Calu3 (cell line): Measurements from ENCODE around the gene MIPEP. TPM values are rescaled to one million over a fixed set of nuclear protein-coding genes. Genes with fewer than 3 reads are reported as not detected.

ENCODE experiments used
- BruUV-seq: library from RNA; stranded (reverse); fragments of 400-500 nt; replicated peaks from 2 replicates; lab custom pipeline; 2021; lab: Mats Ljungman, UMichigan
- CTCF ChIA-PET: fragments of 300-600 bp; sonication (Branson Sonifier 250); formaldehyde crosslinking; loops from one replicate; lab custom pipeline; 2022; ENCODE audit warnings: antibody characterized with exemption; lab: Charles Lee
- DNase-seq: peaks from one replicate; pipeline ENCODE4 v3.0.0; 2022
- H3K27ac Mint-ChIP-seq: one replicate; pipeline ENCODE4 v1.8.0; 2022; ENCODE audit warnings: mixed read lengths; ENCODE audit not compliant: unreplicated experiment
- H3K27me3 Mint-ChIP-seq: one replicate; pipeline ENCODE4 v1.8.0; 2022; ENCODE audit warnings: mixed read lengths; ENCODE audit not compliant: unreplicated experiment
- H3K36me3 Mint-ChIP-seq: one replicate; pipeline ENCODE4 v1.8.0; 2022; ENCODE audit warnings: mild to moderate bottlenecking, moderate library complexity, mixed read lengths; ENCODE audit not compliant: insufficient read depth, unreplicated experiment
- H3K4me1 Mint-ChIP-seq: one replicate; pipeline ENCODE4 v1.8.0; 2022; ENCODE audit warnings: mild to moderate bottlenecking, low read depth, mixed read lengths; ENCODE audit not compliant: unreplicated experiment
- H3K4me3 Mint-ChIP-seq: one replicate; pipeline ENCODE4 v1.8.0; 2022; ENCODE audit warnings: mild to moderate bottlenecking, low read depth, moderate library complexity, mixed read lengths; ENCODE audit not compliant: unreplicated experiment
- H3K9me3 Mint-ChIP-seq: one replicate; pipeline ENCODE4 v1.8.0; 2022; ENCODE audit warnings: low read depth, mixed read lengths; ENCODE audit not compliant: unreplicated experiment
- intact Hi-C: fragments of 100-400 bp; cut with micrococcal nuclease; formaldehyde crosslinking; loops from one replicate; pipeline ENCODE4 v1.10.0; 2022; ENCODE audit not compliant: unreplicated experiment
- total RNA-seq: library from RNA; stranded (reverse); gene quantifications from 2 replicates; pipeline ENCODE4 v1.2.3, GENCODE V29; 2022
- TF ChIP-seq, protein P1 (sequence below): fragments of 200-600 bp; IDR thresholded peaks from one replicate; pipeline ENCODE4 v1.8.0; 2022; ENCODE audit warnings: antibody characterized with exemption; ENCODE audit not compliant: unreplicated experiment

Gene MIPEP
- total RNA-seq, 1 experiment from 2014 or later = 25.2 TPM

- Mint-ChIP-seq H3K27ac (no peak overlapping the region), H3K36me3 (no peaks in the 10 kb centered on the region), H3K9me3 (no peaks in the 10 kb centered on the region), H3K27me3 (no peaks in the 10 kb centered on the region), H3K4me3 (no peak overlapping the region), H3K4me1 (no peaks in the 10 kb centered on the region)
- intact Hi-C loops = no loop called here
- TF ChIP-seq, protein P1, sequence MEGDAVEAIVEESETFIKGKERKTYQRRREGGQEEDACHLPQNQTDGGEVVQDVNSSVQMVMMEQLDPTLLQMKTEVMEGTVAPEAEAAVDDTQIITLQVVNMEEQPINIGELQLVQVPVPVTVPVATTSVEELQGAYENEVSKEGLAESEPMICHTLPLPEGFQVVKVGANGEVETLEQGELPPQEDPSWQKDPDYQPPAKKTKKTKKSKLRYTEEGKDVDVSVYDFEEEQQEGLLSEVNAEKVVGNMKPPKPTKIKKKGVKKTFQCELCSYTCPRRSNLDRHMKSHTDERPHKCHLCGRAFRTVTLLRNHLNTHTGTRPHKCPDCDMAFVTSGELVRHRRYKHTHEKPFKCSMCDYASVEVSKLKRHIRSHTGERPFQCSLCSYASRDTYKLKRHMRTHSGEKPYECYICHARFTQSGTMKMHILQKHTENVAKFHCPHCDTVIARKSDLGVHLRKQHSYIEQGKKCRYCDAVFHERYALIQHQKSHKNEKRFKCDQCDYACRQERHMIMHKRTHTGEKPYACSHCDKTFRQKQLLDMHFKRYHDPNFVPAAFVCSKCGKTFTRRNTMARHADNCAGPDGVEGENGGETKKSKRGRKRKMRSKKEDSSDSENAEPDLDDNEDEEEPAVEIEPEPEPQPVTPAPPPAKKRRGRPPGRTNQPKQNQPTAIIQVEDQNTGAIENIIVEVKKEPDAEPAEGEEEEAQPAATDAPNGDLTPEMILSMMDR = no peak
- CTCF ChIA-PET = no interaction called here
- no TSS peak for BruUV-seq
- no peak for DNase-seq
Observed at GRCh38 chr13:23859904-23860303, 29.3 kb downstream of the MIPEP start.

GRCh38 chr13:23859455-23859854 lies 29.7 kb downstream of the MIPEP start:
- Mint-ChIP-seq H3K27me3 (no peaks in the 10 kb centered on the region), H3K36me3 (no peaks in the 10 kb centered on the region), H3K27ac (no peak overlapping the region), H3K9me3 (no peaks in the 10 kb centered on the region), H3K4me1 (no peaks in the 10 kb centered on the region), H3K4me3 (no peak overlapping the region)
- no TSS peak for BruUV-seq
- intact Hi-C loops = no loop called here
- CTCF ChIA-PET = no interaction called here
- no peak for DNase-seq
- TF ChIP-seq, protein P1 = no peak

DNA sequence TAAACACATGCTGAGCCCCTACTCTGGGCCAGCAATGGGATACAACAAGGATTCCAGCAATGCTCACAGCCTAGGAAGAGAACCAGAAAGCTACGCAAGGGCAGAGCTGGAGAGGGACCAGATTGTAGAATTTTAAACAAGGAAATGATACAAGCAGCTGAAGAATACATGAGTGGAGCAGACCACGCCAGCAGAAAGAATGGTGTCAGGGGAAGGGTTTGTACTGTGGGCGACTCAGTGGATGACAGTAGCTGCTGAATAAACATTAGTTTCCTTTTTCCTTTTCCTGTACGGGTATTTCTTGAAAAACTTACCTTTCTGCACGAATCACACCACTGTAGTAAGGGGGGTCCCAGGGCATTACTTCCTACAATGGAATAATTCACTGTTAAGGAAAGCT lies 30.7 kb downstream of the MIPEP start:
- intact Hi-C loops = no loop called here
- Mint-ChIP-seq H3K36me3 (no peaks in the 10 kb centered on the region), H3K27ac (no peak overlapping the region), H3K9me3 (no peaks in the 10 kb centered on the region), H3K4me3 (no peak overlapping the region), H3K27me3 (no peaks in the 10 kb centered on the region), H3K4me1 (no peaks in the 10 kb centered on the region)
- CTCF ChIA-PET = interaction anchor here (0.7 kb wide), 1 partner anchor 35 kb away, joined by 7 read pairs; no protein-coding TSS in a partner anchor
- DNase-seq = no peak
- no TSS peak for BruUV-seq
- TF ChIP-seq, protein P1 = no peak

DNA sequence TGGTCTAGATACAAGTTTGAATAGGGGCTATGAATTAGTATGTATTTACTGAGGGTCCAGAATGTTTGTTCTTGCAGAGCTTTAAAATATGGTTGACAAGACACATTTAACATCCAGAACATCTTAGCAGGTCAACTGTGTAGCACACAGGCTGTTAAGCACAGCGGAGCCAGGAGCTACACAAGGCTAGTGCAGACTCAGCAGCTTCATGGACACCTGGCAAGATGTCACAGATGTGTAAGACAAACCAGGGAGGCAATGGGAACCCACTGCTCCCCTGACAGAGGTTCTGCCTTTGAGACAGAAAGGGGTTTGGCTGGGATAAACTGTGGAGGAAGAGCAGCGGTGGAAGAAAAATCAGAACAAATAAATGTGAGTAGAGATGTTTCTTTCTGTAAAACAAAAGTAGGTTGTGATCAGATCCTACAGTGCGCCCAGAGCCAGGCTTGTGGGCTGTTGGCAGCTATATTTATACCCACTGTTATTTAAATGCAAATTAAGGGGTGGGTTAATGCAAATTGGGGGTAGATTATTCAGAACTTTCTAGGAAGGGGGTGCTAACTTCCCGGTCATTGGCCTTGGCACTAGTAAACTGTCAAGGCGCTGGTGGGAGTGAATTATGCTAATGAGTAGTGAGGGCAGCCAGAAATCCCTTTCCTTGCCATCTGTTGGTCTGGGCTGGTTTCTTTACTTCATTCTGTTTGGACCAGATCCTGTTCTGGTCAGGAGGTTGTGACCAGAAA lies 33.0 kb downstream of the MIPEP start:
- H3K4me1 Mint-ChIP-seq = no peaks in the 10 kb centered on the region
- no peak overlapping the region for H3K27ac Mint-ChIP-seq
- no peaks in the 10 kb centered on the region for H3K27me3 Mint-ChIP-seq
- CTCF ChIA-PET = interaction anchor here (0.7 kb wide), 1 partner anchor 10 kb away, joined by 3 read pairs; no protein-coding TSS in a partner anchor
- intact Hi-C loops = no loop called here
- TF ChIP-seq, protein P1 = no peak
- no peaks in the 10 kb centered on the region for H3K9me3 Mint-ChIP-seq
- no peaks in the 10 kb centered on the region for H3K36me3 Mint-ChIP-seq
- BruUV-seq = no TSS peak
- no peak overlapping the region for H3K4me3 Mint-ChIP-seq
- no peak for DNase-seq
